Measurements from ENCODE around the gene ARHGAP26. TPM values are rescaled to one million over a fixed set of nuclear protein-coding genes. Genes with fewer than 3 reads are reported as not detected.

ARHGAP26 gene
- total RNA-seq, 1 experiment from 2014 or later: 65.5 TPM

- CTCF ChIA-PET: interaction anchor here (0.7 kb wide), 1 partner anchor 29 kb away, joined by 15 read pairs; no protein-coding TSS in a partner anchor
- no TSS peak for BruUV-seq (replicated peaks)
These were observed 24.9 kb upstream of the ARHGAP26 start for GRCh38 chr5:142745268-142745667.

More at GRCh38 chr5:142745268-142745667, 24.9 kb upstream of the ARHGAP26 start:
- in situ Hi-C loops (cut with HindIII; ENCODE audit: low pct_unique_long_range_greater_than_20kb, low sequenced_read_pairs): no loop called here
- Histone ChIP-seq H3K4me3 (ENCODE audit: low read depth in 2 of 2, low read length in 2 of 2) (no peak overlapping the region), H3K36me3 (ENCODE audit: control insufficient read depth, insufficient read depth, low read length) (no peaks in the 10 kb centered on the region), H3K27me3 (ENCODE audit: control insufficient read depth, insufficient read depth, low read length) (no peaks in the 10 kb centered on the region), H3K4me1 (ENCODE audit: control insufficient read depth, insufficient read depth, low read length) (peaks cover 11% of the 10 kb centered on the region), H3K27ac (ENCODE audit: low read length) (no peak overlapping the region), H3K9me3 (ENCODE audit: control insufficient read depth, insufficient read depth, low read depth, low read length) (no peaks in the 10 kb centered on the region)
- POLR2A ChIA-PET: interaction anchor here (0.7 kb wide), 1 partner anchor 20 kb away, joined by 16 read pairs; no protein-coding TSS in a partner anchor
- DNase-seq (ENCODE audit: low read depth, low spot score) (no peak), ATAC-seq (no peak)
- TF ChIP-seq TCF7L2 (IDR thresholded peaks at IDR 0.05; ENCODE audit: low read depth, low read length) (no peak), REST (IDR thresholded peaks at IDR 0.05; ENCODE audit: insufficient read depth in 1 of 2, low read depth in 2 of 2, low read length in 1 of 2) (no peak), CTCF (IDR thresholded peaks at IDR 0.05) (no peak), SIN3A (IDR thresholded peaks at IDR 0.05; ENCODE audit: borderline replicate concordance, insufficient read depth, low read depth, low read length) (no peak), POLR2AphosphoS5 (IDR thresholded peaks at IDR 0.05; ENCODE audit: low read depth, low read length) (no peak)
- intact Hi-C loops (cut with micrococcal nuclease; ENCODE audit: unreplicated experiment): loop anchor here (10.0 kb wide), 1 partner anchor 130 kb away; no protein-coding TSS in a partner anchor
